Measurements from ENCODE around the gene RHOF. TPM values are rescaled to one million over a fixed set of nuclear protein-coding genes. Genes with fewer than 3 reads are reported as not detected.

Gene RHOF
- total RNA-seq, 1 experiment from 2014 or later, result 5.3 TPM

GRCh38 chr12:121808623-121809022 is 15.1 kb upstream of the RHOF start:
- no peak for DNase-seq (ENCODE audit: low read depth, low spot score)
- in situ Hi-C loops (cut with HindIII; ENCODE audit: low pct_unique_long_range_greater_than_20kb, low sequenced_read_pairs), result no loop called here

DNA sequence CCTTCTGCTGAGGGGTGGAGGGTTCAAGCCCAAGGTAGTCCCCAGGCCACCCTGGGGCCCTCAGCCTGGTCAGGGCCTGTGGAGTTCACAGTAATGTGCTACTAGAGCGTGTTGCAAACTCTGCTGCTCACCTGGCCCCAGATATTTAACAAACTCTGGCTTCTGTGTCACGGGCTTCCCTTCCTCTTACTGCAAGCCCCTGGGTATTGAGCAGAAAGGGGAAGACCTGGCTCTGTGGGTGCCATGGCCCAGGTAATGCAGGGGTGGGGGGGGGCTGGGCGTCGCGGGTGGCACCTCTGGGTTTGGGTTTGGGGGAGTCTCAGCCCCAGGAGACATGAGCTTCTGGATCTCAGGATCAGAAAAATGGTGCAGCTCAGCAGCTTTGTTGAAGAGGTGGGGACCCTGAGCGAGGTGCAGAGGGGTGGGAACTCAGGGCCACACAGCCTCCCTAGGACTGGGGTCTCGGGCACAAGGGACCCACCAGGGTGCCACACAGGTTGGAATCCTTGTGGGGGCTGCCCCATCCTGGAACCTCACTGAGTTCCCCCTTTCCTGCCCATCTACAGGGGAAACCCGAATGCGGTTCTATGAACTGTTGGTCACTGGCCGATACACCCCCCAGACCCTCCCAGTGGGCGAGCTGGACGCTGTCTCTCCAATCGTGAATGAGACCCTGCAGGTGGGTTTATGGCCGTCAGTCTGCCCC is 14.3 kb upstream of the RHOF start:
- in situ Hi-C loops (cut with HindIII; ENCODE audit: low pct_unique_long_range_greater_than_20kb, low sequenced_read_pairs), result no loop called here
- DNase-seq (ENCODE audit: low read depth, low spot score), result no peak

DNA sequence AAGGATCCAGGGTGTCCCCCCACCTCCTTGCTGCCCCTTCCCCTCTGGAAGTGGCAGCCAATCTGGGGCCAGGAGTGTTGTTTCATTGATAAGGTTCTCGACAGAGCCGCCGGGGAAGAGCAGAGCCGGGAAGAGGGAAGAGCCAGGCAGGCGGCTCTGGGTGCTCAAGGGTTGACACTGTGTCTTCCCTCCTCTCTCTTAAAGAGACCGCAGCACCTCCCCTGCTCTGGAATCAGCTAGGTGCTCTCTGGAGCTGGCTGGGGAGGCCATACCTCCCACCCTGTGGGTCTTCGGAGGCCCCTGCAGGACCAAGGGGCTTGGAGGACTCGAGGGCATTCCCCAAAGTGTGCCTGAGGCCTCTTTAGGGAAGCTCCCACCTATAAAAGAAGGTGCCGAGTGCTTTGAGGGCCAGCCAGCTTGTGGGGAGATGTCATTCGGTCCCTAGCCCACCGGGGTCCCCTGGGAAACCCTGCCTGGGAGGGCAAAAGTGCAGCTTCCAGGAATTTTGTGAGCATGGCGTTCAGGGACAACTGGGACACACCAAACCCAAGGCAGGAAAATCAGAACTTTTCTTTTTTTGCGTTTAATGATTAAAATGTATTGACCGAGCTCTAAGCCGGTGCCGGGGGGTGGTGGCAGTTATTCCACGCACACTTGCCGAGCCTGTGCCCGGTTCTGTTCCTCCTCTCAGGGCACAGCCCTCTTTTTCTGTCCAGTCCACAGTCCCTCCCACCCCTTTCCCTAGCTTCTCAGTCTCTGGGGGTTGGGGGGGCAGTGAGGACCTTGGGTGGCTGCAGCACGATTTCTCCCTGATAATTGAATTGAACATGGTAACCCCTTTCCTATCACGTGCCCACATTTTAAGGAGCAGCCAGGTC is 13.3 kb upstream of the RHOF start:
- in situ Hi-C loops (cut with HindIII; ENCODE audit: low pct_unique_long_range_greater_than_20kb, low sequenced_read_pairs), result no loop called here

DNA sequence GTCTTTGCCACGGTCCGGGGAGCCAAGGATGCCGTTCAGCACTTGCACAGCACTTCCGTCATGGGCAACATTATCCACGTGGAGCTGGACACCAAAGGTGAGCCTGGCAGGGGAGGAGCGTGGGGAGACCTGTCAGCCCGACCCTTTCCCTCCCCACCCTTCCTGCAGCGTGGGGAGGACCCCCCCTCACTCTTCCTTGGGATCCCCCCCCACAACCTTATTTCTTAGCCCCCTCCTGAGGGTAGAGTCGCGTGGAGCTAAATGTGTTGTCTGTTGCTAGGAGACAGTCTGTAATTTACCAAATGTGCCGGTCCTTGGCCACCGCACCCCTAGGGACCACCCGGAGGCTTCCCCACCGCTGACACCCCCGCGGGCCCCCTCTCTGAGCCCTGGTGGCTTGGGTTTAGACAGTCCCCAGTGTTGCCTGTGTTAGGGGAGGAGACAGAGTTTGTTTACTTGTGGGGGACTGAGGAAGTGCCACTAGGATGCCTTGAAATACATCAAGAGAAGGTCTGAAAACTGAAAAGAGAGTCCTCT is 12.6 kb upstream of the RHOF start:
- in situ Hi-C loops (cut with HindIII; ENCODE audit: low pct_unique_long_range_greater_than_20kb, low sequenced_read_pairs), result no loop called here
- DNase-seq (ENCODE audit: low read depth, low spot score), result no peak

More for the DNA sequence above, 13.3 kb upstream of the RHOF start:
- DNase-seq (ENCODE audit: low read depth, low spot score), result peak; percentile 45

DNA sequence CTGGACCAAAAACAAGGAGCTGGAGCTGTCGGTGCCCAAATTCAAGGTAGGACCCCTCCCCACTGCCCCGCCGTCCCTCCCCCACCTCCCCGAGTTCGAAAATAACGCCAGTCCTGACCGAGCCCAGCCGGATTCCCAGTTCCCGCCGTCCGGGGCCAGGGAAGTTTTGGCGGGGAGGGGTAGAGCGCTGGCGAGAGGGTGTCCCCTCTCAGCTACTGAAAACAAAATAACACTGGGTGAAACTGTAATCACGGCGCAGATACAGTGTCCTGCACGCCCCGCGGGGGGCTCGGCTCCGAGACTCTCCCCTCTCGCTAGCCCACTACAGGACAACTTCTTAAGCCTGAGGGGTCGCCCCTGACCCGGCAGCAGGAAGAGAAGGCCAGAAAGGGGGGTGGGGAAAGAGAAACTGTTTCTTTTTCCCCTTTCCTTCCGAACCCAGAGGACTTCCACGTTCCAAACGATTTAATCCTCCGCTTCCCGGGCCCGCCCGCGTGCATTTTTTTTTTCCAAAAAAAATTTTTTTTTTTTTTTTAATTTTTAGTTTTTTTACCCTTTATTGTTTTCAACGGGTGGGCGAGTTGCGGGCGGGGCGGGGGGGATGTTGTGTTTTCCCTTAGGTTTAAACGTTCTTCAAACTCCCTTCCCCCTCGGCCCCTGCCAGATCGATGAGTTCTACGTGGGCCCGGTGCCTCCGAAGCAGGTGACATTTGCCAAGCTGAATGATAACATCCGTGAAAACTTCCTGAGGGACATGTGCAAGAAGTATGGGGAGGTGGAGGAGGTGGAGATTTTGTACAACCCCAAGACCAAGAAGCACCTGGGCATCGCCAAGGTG is 11.9 kb upstream of the RHOF start:
- in situ Hi-C loops (cut with HindIII; ENCODE audit: low pct_unique_long_range_greater_than_20kb, low sequenced_read_pairs), result no loop called here
- DNase-seq (ENCODE audit: low read depth, low spot score), result no peak

GRCh38 chr12:121804417-121805111 is 11.1 kb upstream of the RHOF start:
- in situ Hi-C loops (cut with HindIII; ENCODE audit: low pct_unique_long_range_greater_than_20kb, low sequenced_read_pairs), result no loop called here
- DNase-seq (ENCODE audit: low read depth, low spot score), result no peak

DNA sequence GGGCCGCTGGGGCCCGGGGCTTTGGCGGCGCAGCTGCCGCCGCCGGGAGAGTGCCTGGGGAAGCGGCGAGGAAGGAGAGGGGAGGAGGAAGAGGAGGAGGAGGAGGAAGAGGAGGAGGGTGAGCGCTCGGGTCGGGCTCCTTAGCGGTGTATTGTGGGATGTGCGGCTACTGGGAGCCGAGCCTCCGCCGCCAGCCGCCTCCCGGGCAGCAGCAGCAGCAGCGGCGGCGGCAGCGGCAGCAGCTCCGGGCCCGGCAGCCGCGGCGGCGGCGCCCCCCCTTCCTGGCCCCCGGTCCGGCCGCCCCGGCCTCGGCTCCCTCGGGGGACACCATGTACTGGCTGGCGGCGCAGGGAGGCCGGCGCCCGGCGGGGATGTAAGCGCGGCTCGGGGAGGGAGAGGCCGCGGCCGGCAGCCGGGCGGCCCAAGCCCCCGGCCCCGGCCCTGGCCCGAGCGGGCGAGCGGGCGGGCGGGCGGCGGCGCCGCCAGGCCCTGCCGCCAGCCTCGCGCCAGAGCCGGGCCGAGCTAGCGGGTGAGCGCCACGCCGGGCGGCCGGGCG is 10.5 kb upstream of the RHOF start, which contains the start of gene SETD1B:
Gene SETD1B, plus strand, starts transcription at position 149 of the 556 bp plus-strand sequence. CDS start 729 bp downstream, outside the sequence.
- in situ Hi-C loops (cut with HindIII; ENCODE audit: low pct_unique_long_range_greater_than_20kb, low sequenced_read_pairs), result no loop called here
- peak; percentile 51 for DNase-seq (ENCODE audit: low read depth, low spot score)

GRCh38 chr12:121802843-121803698 is 9.6 kb upstream of the RHOF start:
- in situ Hi-C loops (cut with HindIII; ENCODE audit: low pct_unique_long_range_greater_than_20kb, low sequenced_read_pairs), result no loop called here

DNA sequence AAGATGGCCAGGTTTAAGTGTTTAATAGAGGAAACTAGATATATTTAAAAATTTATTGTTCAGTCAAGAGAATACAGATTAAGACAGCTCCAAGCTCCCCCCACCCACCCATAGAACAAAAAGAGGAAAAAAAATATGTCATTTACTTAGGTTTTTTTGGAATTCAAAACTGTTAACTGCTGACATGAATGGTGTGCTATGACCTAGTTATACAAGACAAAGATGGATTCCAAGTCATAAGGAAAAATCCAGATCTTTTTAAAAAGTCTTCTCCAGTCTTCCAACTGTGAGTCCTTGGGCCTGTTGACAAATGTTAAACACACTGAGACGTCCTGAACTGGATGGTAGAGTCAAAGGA is 9.0 kb upstream of the RHOF start:
- no peak for DNase-seq (ENCODE audit: low read depth, low spot score)
- in situ Hi-C loops (cut with HindIII; ENCODE audit: low pct_unique_long_range_greater_than_20kb, low sequenced_read_pairs), result no loop called here

More at GRCh38 chr12:121802843-121803698, 9.6 kb upstream of the RHOF start:
- DNase-seq (ENCODE audit: low read depth, low spot score), result peak; percentile 92

DNA sequence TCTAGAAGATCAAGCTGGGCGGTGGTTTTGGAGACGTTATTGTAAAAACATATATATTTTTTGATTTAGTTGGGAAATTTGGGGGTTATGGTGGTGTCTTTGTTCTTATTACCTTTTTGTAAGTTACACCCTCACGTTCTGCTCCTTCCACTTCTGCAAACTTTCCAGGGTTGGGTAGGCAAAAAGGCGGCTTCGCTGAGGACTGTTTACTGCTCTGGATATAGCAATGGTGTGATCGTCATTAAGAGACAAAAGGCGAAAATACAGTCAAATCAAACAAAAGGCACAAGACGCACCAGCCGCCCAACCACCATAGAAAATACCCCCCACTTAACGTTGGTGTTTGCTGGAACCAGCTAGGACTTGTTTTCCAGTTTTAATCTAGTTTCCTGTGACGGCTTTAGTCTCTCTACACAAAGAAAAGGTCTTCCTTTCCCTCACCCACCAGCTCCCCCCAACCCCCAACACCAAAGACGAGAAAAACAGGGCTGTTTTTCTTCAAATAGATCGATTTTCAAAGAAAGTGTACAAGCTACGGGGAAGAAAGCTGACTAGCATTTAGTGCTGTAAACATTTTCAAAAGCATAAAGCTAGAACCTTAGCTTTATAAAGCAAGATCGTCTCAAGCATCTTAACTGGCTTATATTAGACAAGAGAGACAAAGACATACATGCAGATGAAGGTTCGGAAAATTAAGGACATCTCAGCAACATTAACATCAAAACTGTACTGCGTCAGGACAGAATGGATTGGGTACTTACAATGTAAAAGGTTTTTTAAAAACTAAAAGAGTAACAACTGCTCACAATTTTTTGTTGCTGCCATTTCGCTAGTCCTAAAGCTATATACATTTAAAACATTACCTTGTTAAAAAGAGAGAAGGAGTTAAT is 8.4 kb upstream of the RHOF start:
- in situ Hi-C loops (cut with HindIII; ENCODE audit: low pct_unique_long_range_greater_than_20kb, low sequenced_read_pairs), result no loop called here
- peak; percentile 26 for DNase-seq (ENCODE audit: low read depth, low spot score)

GRCh38 chr12:121800694-121801594 is 7.5 kb upstream of the RHOF start:
- DNase-seq (ENCODE audit: low read depth, low spot score), result peak; percentile 43
- in situ Hi-C loops (cut with HindIII; ENCODE audit: low pct_unique_long_range_greater_than_20kb, low sequenced_read_pairs), result no loop called here

GRCh38 chr12:121799842-121800693 is 6.6 kb upstream of the RHOF start:
- peak; percentile 66 for DNase-seq (ENCODE audit: low read depth, low spot score)
- in situ Hi-C loops (cut with HindIII; ENCODE audit: low pct_unique_long_range_greater_than_20kb, low sequenced_read_pairs), result no loop called here

GRCh38 chr12:121799156-121799841 is 5.8 kb upstream of the RHOF start:
- DNase-seq (ENCODE audit: low read depth, low spot score), result peak; percentile 77
- in situ Hi-C loops (cut with HindIII; ENCODE audit: low pct_unique_long_range_greater_than_20kb, low sequenced_read_pairs), result no loop called here
